Brain microvascular endothelial cell (primary cell): ENCODE results near the gene MUC5B.
"Not testable (repeated sequence)": the region's sequence is repeated elsewhere in the genome, so short reads cannot be mapped to it uniquely, and the experiment has no call there.

Experiments
- DNase-seq: peaks from one replicate; pipeline ENCODE4 v3.0.0-alpha.2; 2020
- H3K27ac ChIP-seq: fragments of 250-450 bp; sonication (Bioruptor Pico); 2 replicates; pipeline ENCODE4 v1.5.1; 2020; ENCODE audit warnings: mild to moderate bottlenecking, moderate library complexity
- H3K27me3 ChIP-seq: fragments of 250-450 bp; sonication (Bioruptor Pico); replicated peaks from 2 replicates; pipeline ENCODE4 v1.5.1; 2020; ENCODE audit warnings: mild to moderate bottlenecking
- H3K36me3 ChIP-seq: fragments of 250-450 bp; sonication (Bioruptor Pico); replicated peaks from 2 replicates; pipeline ENCODE4 v1.5.1; 2020; ENCODE audit warnings: mild to moderate bottlenecking
- H3K4me3 ChIP-seq: 2 replicates; pipeline ENCODE4 v1.5.1; 2011; ENCODE audit warnings: low read depth, mild to moderate bottlenecking, control low read depth, low read length, moderate library complexity
- CTCF ChIP-seq: IDR thresholded peaks from 2 replicates; pipeline ENCODE4 v1.5.1; 2011; ENCODE audit warnings: low read depth, mild to moderate bottlenecking, moderate library complexity, low read length, control low read depth, inconsistent platforms; ENCODE audit errors: missing control alignments
- in situ Hi-C: cut with HindIII; loops from 2 replicates; pipeline ENCODE4 v1.10.0; 2017; ENCODE audit warnings: low sequenced_read_pairs, low pct_ligation_motif_present

The MUC5B gene

GRCh38 chr11:1246301-1246700, 23.4 kb downstream of the MUC5B start:
- H3K36me3 ChIP-seq, DNase-seq, in situ Hi-C loops, H3K4me3 ChIP-seq, H3K27ac ChIP-seq, H3K27me3 ChIP-seq: not testable (repeated sequence)

- H3K36me3 ChIP-seq, H3K27me3 ChIP-seq, H3K4me3 ChIP-seq, H3K27ac ChIP-seq, DNase-seq, in situ Hi-C loops: not testable (repeated sequence)
Observed at GRCh38 chr11:1247026-1247425, 24.2 kb downstream of the MUC5B start.

- H3K36me3 ChIP-seq, H3K4me3 ChIP-seq, DNase-seq, H3K27ac ChIP-seq, H3K27me3 ChIP-seq, in situ Hi-C loops: not testable (repeated sequence)
Observed at GRCh38 chr11:1248951-1249350, 26.1 kb downstream of the MUC5B start.

GRCh38 chr11:1250411-1250810, 27.5 kb downstream of the MUC5B start:
- H3K36me3 ChIP-seq, in situ Hi-C loops, H3K27me3 ChIP-seq, DNase-seq, H3K27ac ChIP-seq, H3K4me3 ChIP-seq: not testable (repeated sequence)

GRCh38 chr11:1251236-1251770, 28.4 kb downstream of the MUC5B start:
- in situ Hi-C loops: no loop called here
- DNase-seq: no peak
- no peak overlapping the region for H3K4me3 ChIP-seq
- H3K36me3 ChIP-seq: no peaks in the 10 kb centered on the region
- TF ChIP-seq CTCF: no peak
- H3K27me3 ChIP-seq: no peaks in the 10 kb centered on the region
- H3K27ac ChIP-seq: no peak overlapping the region

GRCh38 chr11:1252371-1253102, 29.7 kb downstream of the MUC5B start:
- H3K27ac ChIP-seq: no peak overlapping the region
- no peak overlapping the region for H3K4me3 ChIP-seq
- TF ChIP-seq CTCF: no peak
- no peaks in the 10 kb centered on the region for H3K27me3 ChIP-seq
- no peak for DNase-seq
- no peaks in the 10 kb centered on the region for H3K36me3 ChIP-seq
- in situ Hi-C loops: no loop called here

GRCh38 chr11:1253103-1253485, 30.2 kb downstream of the MUC5B start:
- DNase-seq: no peak
- Histone ChIP-seq H3K27me3 (no peaks in the 10 kb centered on the region), H3K27ac (no peak overlapping the region), H3K36me3 (no peaks in the 10 kb centered on the region), H3K4me3 (no peak overlapping the region)
- no peak for TF ChIP-seq CTCF
- in situ Hi-C loops: no loop called here

GRCh38 chr11:1254086-1254648, 31.3 kb downstream of the MUC5B start:
- in situ Hi-C loops: no loop called here
- H3K4me3 ChIP-seq: no peak overlapping the region
- H3K27me3 ChIP-seq: no peaks in the 10 kb centered on the region
- H3K27ac ChIP-seq: no peak overlapping the region
- TF ChIP-seq CTCF: no peak
- no peak for DNase-seq
- no peaks in the 10 kb centered on the region for H3K36me3 ChIP-seq
